ENCODE results near the gene SGK1.
"Not testable (repeated sequence)": the region's sequence is repeated elsewhere in the genome, so short reads cannot be mapped to it uniquely, and the experiment has no call there.

The SGK1 gene

DNA sequence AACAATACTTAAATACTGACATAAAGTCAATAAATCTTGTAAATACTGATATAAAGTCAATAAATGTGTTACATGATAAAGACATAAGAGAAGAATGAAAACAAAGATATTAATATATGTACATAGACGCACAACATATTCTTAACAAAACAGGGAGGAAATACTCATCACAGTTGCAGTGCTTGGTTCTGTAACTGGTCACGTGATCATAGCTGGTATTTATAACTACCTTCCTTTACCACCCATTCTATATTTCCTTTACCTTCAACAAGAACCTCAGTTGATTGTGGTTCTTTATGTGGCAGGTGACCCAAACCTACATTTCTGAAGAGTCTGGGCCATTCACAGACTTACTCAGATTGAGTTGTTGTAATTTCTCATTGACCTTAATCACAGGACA, 131.6 kb downstream of the SGK1 start:
- no peak for DNase-seq (ENCODE audit: low spot score)

DNA sequence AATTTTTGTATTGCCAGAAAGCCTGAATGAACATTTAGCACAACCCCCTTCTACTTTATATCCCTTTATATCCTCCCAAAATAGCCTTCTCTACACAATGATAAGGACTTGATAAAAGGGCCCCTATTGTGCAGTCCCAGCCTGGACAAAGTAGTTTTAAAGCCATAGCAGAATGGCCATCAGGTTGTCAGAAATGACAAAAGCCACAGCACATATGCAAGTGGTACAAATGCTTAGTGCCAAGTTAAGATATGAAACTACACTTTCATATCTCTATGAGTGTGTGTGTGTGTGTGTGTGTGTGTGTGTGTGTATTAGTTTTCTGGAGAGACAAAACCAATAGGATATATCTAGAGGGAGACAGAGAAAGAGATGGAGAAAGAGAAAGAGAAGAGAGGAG, 132.6 kb downstream of the SGK1 start:
- no peak for DNase-seq (ENCODE audit: low spot score)

DNA sequence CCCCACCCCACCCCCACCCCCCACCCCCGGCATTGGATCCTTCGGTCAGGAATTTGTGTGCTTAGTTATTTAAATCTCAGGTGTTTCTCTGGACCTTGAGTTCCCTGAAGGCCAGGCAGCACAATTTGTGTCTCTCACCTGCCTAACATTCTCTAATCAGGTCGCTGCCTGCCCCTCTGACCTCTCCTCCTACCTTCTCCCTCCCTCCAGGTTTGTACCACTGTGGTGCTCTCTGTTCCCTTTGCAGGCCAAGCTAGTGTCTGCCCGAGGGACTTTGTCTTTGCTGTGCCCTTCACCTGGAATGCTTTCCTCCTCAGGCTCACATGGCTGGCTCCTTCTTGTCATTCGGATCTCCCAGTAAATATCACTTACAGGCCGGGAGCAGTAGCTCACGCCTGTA, 134.1 kb downstream of the SGK1 start:
- no peak for DNase-seq (ENCODE audit: low spot score)

DNA sequence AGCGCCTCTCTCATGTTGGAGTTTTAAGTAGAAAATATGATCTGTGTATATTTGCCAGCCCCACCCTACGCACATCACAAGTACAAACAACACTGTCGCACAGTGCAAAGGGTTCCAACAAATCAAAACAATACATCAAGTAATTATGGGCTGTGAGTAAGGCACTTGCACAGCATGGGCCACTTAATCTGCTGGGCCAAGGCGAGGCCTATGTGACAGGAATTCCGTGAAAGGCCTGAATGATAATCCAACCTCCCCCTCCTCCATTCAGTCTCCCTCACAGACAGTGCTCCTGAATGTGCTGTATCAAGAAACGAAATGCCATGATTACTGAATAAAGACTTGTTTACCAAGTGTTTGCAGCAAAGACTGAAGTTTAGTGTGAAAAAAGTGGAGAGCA, 135.4 kb downstream of the SGK1 start:
- no peak for DNase-seq (ENCODE audit: low spot score)

DNA sequence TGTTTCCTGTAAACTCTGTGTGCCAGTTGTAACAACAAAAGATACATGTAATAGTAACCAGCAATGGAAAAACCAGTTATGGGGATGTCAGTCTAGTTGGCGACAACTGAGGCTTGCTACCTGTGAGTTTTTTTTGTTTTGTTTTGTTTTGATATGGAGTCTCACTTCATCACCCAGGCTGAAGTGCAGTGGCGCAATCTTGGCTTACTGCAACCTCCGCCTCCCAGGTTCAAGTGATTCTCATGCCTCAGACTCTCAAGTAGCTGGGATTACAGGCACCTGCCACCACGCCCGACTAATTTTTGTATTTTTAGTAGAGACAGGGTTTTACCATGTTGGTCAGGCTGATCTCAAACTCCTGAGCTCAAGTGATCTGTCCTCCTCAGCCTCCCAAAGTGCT, 136.2 kb downstream of the SGK1 start:
- not testable (repeated sequence) for DNase-seq (ENCODE audit: low spot score)

DNA sequence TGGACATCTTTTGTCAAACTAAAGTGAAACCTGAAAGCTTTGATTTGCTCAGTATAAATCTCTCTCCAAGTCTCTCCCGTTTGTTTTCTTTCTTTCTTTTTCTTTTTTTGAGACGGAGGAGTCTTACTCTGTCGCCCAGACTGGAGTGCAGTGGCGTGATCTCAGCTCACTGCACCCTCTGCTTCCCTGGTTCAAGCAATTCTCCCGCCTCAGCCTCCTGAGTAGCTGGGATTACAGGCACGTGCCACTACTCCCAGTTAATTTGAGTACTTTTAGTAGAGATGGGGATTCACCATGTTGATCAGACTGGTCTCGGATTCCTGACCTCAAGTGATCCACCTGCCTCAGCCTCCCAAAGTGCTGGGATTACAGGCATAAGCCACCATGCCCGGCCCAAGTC, 136.7 kb downstream of the SGK1 start:
- not testable (repeated sequence) for DNase-seq (ENCODE audit: low spot score)

DNA sequence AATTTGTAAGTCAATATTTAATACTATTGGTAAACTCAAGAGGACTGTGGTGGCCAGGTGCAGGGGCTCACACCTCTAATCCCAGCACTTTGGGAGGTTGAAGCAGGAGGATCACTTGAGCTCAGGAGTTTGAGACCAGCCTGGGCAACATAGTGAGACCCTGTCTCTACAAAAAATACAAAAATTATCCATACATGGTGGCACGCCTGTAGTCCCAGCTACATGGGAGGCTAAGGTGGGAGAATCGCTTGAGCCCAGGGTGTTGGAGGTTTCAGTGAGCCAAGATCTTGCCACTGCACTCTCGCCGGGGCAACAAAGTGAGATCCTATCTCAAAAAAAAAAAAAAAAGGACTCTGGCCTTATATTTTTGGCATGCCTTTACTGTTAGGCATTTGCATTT, 137.4 kb downstream of the SGK1 start:
- not testable (repeated sequence) for DNase-seq (ENCODE audit: low spot score)

DNA sequence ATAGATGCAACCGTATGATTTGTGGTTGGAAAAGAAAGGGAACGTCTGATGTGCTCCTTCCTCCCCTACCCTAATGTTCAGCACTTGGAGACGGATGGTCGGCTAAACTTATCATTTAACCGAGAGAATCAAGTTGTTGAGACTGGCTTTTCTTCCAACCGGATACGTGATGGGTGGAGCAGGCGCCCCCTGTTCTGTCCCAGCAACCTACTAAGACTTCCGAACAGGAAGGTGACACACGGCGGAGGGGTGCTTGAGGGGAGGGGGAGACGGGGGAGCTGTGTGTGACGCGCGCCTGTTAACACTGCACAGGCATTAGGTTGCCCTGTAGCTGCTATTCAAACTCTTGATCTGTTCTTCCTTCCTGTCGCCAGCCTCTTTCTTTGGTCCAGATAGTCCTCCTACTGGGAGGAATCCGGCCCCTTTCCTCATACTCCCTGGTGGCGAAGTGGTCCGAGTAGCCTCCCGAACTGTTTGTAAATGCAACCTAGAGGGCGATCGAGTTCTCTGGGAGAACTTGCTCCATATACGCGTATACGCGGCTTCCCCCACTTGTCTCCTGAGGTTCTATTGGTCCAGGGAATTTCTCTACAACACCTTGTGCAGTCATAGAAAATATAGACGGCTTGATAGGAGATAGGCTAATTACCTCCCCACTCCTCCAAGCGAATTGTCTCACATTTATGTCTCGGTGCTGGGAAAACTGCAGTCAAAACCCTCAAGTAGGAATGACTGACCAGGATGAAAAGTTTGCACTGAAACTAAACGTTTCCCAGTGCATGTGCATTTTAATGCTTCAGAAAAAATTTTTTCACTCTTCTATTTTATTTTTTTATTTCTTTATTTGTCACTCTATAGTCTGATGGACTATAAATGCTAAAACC, 139.5 kb downstream of the SGK1 start:
- peak; percentile 90 for DNase-seq (ENCODE audit: low spot score)

DNA sequence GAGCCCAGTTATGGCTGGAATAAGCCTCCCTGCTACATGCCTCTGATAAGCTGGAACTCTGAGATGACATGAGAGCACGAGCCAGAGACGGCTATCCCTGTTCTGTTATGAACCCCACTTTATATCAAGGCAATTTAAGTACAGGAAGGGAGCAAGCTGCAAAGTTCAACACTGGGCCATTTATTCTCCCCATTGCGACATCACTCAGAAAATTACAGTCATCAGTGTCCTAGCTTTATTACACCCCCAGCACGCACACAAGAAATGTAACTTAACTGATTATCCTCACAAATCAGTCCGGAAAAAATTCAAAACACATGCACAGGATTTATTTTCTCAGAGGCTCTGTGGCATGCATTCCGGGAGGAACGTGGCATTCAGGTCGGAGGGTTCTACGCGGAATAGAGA, 140.2 kb downstream of the SGK1 start:
- no peak for DNase-seq (ENCODE audit: low spot score)

DNA sequence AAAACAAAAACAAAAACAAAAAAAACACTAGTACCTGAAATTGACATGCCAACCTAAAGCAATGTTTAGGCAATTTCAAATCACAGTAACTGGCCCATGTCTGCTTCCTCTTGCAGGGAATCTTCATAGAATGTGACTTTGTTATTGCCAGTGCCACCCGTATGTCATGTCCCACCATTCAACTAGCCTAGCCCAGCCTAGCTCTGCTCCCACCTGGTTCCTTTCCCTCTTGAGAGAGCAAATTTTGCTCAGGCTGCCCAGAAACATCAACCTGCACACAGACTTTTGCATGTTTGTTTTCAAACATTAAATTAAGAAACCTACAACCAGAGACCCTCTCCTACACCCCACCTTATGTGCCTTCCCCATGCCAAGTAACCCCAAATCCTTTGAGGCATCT, 140.7 kb downstream of the SGK1 start:
- no peak for DNase-seq (ENCODE audit: low spot score)

DNA sequence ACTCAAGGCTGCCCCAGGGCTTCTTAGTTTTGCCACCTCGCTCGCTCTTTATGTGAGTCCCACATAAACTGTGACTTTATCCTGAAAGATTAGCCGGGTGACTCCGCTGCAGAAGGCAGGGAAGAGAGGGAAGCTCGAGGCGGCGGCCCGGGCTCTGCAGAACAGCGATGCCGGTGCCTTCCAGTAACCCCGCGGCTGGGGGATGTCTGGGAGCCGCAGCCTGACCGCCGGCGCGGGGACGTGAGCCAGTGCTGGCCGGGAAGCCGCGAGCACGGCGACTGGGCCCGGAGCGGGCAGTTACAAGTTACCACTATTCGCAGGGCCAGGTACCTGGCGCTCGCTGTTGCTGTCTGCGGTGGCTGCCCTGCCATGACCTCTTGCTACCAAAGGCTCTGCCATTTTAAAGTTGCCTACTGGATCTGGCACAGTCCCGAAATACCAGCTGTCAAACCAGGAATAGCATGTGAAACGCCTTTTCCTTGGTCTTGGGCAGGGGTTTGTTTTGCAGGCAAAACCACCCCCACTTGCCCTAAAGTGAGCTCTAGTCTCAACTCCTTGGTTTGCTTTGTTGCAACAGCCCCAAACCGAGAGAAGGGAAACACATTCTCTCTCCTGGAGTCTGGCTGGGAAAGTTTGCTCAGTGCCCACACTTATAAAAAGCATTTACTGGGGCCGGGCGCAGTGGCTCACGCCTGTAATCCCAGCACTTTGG, 141.5 kb downstream of the SGK1 start:
- peak; percentile 64 for DNase-seq (ENCODE audit: low spot score)

DNA sequence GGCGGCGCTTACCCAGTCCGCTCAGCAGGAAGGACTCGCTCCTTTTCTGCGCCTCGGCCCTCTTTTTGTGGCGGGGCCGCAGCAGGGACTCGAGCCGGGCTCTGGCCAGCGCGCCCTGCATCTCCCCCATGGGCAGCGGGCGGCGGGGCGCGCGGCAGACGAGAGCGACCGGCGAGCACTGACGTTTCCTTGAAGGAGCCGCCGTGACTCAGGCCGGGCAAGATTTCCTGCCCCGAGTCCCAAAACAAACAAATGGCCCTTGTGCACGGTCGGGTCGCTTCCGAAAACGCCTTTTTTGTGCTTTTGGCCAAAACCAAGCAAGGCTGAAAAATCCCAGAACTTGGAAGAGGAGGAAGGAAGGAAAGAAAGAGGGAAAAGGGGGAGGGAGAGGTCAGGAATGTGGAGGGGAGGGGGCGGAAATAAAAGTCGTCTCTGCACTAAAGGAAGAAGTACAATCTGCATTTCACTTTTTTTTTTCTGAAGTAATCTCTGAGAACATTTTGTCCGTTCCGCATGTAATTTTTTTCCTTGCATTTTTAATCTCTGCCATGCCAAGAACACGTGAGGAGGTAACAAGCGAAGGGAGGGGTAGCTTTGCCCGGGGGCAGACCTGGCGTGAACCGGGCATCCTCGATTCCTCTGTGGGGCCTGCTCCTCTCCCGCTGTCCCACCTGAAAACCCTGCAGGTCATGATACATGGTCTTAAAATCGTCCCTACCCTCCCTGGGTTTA, 142.2 kb downstream of the SGK1 start:
- peak; percentile 68 for DNase-seq (ENCODE audit: low spot score)

DNA sequence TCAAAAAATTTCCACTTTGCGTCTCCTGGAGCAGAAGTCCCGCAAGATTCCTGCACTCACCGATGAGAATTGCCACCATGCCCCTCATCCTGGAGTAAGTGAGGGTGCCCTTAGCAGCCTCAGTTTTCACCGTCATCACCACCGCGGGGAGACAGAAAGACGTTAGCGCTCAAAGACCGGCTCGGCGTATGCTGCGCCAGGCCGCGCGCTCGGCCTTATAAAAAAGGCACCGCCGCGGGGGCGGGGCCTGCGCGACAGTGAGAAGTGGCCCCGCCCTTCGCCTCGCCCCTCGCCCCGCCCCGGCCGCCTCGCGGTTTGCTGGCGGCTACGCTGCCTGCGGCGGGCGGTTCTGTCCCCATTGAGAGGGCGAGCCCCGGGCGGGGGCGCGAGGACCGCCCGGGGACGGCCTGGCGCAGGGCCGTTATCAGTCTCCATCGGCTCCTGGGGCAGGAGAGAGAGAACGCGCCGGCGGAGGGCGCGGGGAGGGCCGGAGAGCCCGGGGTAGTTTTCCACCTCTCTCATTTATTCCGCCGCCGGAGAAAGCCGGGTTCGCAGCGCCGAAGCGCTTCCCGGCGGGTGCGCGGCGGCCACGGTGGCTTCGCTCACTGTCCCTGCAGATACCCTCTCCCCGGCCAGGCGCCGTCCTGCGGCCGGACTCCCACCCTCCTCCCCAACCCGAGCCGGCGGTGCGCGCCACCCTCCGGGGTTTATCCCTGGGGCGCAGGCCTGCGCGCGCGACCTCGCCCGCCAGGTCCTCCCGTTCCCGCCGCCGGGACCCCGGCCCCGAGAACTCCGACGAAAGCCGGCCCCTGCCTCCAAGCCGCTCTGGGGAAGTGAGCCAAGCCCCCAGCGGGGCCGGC, 143.0 kb downstream of the SGK1 start:
- peak; percentile 97 for DNase-seq (ENCODE audit: low spot score)

DNA sequence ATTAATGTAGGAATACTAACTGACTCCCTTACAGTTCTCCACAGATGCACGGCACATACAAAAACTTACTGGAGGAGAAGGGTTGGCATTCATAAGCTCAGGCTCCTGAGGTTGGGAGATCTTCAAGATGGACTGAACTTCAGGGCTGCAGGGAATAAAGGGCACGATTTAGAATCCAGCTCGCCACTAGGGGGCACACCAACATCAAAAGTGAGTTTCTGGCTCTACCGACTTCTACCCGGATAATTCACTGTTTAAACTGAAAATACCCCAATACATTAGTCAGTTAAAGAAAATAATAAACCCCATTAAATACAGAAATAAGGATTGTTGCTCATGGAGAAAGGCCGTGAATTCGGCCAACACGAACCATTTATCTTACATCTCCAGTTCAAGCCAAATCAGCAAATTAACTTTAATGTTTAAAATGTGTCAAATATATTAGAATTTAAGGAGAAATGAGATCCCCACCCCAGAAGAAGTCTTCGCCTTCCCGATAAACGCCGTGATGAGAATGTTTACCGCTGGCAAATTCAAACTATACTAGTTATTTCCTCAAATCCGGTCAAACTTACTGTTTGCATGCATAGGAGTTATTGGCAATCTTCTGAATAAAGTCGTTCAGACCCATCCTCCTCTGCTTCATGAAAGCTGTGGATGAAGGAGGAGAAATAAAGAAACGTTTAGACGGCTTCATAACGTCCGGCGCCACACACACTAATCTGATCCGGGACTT, 143.8 kb downstream of the SGK1 start:
- peak; percentile 89 for DNase-seq (ENCODE audit: low spot score)

DNA sequence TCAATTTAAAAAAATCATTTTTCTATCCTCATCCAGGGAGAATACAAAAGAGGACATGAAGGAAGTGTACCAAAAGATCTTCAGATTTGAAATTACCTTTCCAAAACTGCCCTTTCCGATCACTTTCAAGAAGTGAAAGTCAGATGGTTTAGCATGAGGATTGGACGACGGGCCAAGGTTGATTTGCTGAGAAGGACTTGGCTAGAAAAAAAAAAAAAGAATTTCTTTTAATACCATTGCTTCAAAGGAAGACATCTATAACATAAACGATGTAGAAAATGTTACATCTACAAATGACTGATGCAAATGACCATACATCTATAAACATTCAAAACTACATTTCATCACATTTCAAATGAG, 144.6 kb downstream of the SGK1 start:
- DNase-seq (ENCODE audit: low spot score), result no peak

DNA sequence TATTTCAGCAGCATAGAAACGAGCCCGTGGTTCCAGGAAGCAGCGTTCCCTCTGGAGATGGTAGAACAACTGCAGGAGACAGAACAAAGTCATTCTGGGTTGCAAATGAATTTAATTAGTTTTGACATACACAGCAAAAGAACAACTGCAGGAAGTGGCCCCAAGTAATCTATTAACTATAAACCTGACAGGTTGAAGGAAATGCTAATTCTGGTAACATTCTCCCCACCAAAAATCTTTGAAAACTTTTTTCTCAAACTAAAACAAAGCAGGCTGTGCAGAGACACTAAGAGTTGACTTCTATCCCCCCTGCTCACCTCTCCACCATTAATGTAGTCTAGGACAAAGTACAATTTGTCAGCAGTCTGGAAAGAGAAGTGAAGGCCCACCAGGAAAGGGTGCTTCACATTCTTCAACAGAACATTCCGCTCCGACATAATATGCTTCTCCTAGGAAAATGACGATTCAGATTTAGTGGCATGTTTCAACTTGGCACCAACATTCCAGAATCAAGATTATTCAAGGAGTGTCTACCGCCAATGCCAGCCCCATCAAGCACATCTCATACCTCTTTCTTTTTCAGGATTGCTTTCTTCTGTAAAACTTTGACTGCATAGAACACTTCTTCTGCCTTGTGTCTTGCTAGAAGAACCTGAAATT, 145.1 kb downstream of the SGK1 start:
- no peak for DNase-seq (ENCODE audit: low spot score)

DNA sequence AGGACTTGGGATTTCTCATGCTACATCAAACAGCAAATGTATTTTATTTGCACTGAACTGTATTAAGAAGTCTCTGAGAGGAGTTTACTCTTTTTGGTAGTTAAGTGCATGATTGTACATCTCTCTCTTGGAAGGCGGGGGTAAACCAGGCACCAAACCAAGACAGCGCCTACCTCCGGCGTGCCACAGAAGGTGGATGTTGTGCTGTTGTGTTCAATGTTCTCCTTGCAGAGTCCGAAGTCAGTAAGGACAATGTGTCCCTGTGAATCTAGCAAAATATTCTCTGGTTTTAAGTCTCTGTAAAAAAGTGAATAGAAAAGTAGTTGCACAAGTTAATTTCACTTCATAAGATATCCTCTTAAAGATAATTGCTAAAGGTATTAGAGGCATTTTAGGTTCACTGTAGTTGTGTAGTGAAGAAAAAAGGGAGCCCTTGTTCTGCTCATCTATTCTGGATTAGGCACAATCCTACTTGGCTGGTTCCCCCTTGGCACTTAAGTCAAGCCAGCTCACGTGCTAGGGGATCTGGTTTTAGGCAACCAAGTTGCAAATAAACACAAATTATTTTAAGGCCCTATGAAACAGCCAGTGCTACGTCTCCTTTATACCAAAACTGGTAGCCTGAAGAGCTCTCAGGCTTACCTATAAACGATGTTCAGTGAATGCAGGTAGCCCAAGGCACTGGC, 145.7 kb downstream of the SGK1 start:
- no peak for DNase-seq (ENCODE audit: low spot score)

DNA sequence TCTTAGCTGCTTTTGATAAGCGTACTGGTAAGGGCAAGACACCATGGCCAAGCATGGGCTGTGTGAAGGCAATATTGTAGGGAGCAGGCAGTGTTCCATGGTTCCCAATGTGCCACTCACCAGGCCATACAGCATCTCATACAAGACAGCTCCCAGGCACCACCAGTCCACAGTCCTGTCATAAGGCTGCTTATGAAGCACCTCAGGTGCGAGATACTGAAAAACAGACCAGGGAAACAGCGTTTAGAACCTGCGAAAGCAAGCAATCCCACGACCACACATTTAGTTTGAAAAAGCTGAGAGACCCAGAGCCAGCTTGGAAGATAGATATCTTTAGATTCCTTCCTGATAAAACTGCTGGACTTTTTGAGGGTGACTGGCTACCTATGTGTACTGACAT, 146.4 kb downstream of the SGK1 start:
- DNase-seq (ENCODE audit: low spot score), result no peak

DNA sequence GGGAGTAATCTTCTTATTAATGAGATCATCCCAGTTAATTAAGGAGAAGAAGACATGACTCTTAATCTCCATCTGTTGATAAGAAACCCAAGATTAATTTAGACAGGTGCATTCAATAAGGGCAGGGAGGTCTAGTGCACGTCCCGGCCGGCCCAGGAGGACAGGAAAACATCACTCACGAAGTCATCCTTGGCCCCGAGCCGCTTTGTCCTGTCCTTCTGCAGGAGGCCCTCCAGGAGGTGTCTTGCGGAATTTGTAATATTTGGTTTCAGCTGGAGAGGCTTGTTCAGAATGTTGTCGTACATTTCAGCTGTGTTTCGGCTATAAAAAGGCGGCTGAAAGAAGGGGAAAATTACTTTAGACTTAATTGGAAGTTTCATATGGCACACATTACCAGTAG, 147.1 kb downstream of the SGK1 start:
- DNase-seq (ENCODE audit: low spot score), result no peak

DNA sequence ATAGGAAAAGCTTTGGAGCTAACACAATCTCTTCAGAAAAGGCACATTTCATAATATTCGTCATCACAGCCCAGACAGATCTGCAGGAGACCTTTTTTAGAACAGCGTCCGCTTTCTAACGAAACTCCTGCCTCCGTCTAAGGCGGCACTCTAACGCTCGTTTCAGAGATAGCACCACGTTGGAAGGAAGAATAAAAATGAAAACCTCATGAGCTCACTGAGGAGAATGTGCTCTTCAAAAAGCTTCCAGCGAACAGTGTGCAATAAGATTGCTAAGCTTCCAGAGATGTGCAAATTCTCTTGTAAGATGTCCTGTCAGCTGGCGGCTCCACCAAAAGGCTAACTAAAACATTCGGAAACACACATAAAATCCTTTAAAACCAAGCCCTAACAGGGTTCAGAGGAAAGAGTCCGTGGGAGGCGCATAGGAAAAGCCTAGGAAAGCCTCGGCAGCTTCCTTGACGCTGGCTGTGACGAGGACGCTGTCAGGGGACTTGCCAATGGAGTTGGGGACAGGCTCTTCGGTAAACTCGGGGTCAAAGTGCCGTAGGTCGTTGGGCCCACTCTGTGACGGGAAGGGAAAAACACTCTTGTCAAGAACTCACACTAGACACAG, 147.9 kb downstream of the SGK1 start:
- DNase-seq (ENCODE audit: low spot score), result no peak
